ENCODE results near the gene MALSU1. TPM values are rescaled to one million over a fixed set of nuclear protein-coding genes. Genes with fewer than 3 reads are reported as not detected.

The MALSU1 gene
- total RNA-seq, 4 donors from 2014 or later = 43.0 to 86.7 (median 63.3) TPM

DNA sequence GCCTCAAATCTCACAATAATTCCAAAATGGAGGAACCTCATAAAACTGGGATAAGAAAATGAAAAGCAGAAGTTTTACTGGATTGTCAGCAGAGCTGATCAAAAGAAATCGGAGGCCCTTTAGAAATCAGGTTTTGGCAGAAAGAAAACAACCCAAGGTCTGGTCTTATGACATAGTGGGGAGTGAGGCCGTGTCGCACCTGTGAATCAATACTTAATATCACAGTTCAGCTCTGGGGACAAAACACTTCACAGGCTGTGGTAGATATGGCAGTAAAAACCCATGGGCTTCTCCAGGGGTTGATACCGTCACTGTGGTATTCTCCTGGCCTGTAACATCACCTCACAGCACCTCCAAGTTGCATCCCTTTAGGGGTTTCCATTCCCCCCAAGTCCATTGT lies 6.5 kb upstream of the MALSU1 start:
- WGBS, 2 donors (ENCODE audit: low coverage in 1 of 2) = 93% methylated on average over 2 to 4 of the region's 4 CpGs
- Histone ChIP-seq H3K4me3 (no peak overlapping the region), H3K27ac (no peak overlapping the region), H3K27me3 (peaks cover 26% of the 10 kb centered on the region), H3K36me3 (no peaks in the 10 kb centered on the region), H3K4me1 (no peaks in the 10 kb centered on the region), H3K9me3 (no peaks in the 10 kb centered on the region)
- no peak for ATAC-seq
- TF ChIP-seq POLR2AphosphoS5 (IDR thresholded peaks at IDR 0.05) (no peak), EP300 (IDR thresholded peaks at IDR 0.05) (no peak), POLR2A (IDR thresholded peaks at IDR 0.05) (no peak)
- TF ChIP-seq, protein P1, sequence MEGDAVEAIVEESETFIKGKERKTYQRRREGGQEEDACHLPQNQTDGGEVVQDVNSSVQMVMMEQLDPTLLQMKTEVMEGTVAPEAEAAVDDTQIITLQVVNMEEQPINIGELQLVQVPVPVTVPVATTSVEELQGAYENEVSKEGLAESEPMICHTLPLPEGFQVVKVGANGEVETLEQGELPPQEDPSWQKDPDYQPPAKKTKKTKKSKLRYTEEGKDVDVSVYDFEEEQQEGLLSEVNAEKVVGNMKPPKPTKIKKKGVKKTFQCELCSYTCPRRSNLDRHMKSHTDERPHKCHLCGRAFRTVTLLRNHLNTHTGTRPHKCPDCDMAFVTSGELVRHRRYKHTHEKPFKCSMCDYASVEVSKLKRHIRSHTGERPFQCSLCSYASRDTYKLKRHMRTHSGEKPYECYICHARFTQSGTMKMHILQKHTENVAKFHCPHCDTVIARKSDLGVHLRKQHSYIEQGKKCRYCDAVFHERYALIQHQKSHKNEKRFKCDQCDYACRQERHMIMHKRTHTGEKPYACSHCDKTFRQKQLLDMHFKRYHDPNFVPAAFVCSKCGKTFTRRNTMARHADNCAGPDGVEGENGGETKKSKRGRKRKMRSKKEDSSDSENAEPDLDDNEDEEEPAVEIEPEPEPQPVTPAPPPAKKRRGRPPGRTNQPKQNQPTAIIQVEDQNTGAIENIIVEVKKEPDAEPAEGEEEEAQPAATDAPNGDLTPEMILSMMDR (IDR thresholded peaks at IDR 0.05) = no peak

GRCh38 chr7:23293500-23294073 lies 5.6 kb upstream of the MALSU1 start:
- no peak overlapping the region for H3K4me3 ChIP-seq
- 75 to 92% methylated on average over 1 to 2 of the region's 12 CpGs for WGBS, 2 donors (ENCODE audit: low coverage in 1 of 2)
- no peak for TF ChIP-seq POLR2A (IDR thresholded peaks at IDR 0.05)
- TF ChIP-seq EP300 (IDR thresholded peaks at IDR 0.05) = no peak
- no peak for TF ChIP-seq POLR2AphosphoS5 (IDR thresholded peaks at IDR 0.05)
- TF ChIP-seq, protein P1 (IDR thresholded peaks at IDR 0.05) = no peak

DNA sequence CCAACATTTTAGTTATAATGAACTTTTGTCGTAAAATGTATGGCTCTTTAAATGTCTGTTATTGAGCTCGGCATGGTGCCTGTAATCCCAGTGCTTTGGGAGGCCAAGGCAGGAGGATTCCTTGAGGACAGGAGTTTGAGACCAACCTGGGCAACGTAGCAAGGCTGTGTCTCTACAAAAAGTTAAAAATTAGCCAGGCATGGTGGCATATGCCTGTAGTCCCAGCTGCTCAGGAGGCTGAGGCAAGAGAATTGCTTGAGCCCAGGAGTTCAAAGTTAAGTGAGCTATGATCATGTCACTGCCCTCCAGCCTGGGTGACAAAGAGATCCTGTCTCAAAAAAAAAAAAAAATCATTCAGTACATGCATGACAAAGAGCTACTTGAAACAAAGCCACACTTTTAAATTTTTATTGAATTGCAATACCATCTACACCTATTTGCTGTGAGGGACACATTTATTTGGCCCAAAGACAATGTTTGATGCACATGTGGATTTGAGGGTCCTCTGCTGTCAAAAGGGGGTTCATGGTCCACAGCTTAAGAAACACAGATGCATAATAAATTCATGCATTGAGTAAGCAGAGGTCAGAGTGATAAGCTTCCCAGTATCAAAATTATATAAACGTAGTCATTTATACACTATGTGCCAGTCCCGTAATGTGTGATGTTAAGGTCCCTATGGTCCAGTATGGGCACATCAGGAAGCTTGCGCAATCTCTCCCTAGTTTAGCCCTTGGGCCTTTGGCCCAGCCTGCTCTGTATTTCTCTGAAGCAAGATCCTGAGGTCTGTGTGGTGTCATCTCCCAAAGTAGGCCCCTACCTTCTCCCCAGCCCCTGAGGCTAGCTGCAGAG lies 4.4 kb upstream of the MALSU1 start:
- TF ChIP-seq, protein P1 (IDR thresholded peaks at IDR 0.05) = no peak
- TF ChIP-seq POLR2AphosphoS5 (IDR thresholded peaks at IDR 0.05) (no peak), POLR2A (IDR thresholded peaks at IDR 0.05) (no peak), EP300 (IDR thresholded peaks at IDR 0.05) (no peak)
- ATAC-seq = no peak
- Histone ChIP-seq H3K27ac (no peak overlapping the region), H3K9me3 (no peaks in the 10 kb centered on the region), H3K36me3 (no peaks in the 10 kb centered on the region), H3K4me3 (no peak overlapping the region), H3K27me3 (peaks cover 26% of the 10 kb centered on the region), H3K4me1 (peaks cover 0 to 14% (median 4%) of the 10 kb centered on the region in 3 donors)
- WGBS, 2 donors (ENCODE audit: low coverage in 1 of 2) = 71 to 76% methylated on average over 5 to 6 of the region's 6 CpGs

More at GRCh38 chr7:23293500-23294073, 5.6 kb upstream of the MALSU1 start:
- Histone ChIP-seq H3K27ac (no peak overlapping the region), H3K4me1 (peaks cover 0 to 9% (median 2%) of the 10 kb centered on the region in 3 donors), H3K27me3 (peaks cover 26% of the 10 kb centered on the region), H3K36me3 (no peaks in the 10 kb centered on the region), H3K9me3 (no peaks in the 10 kb centered on the region)
- ATAC-seq = no peak

GRCh38 chr7:23295401-23295697 lies 3.8 kb upstream of the MALSU1 start:
- no peak for ATAC-seq
- TF ChIP-seq, protein P1 (IDR thresholded peaks at IDR 0.05) = no peak
- TF ChIP-seq POLR2A (IDR thresholded peaks at IDR 0.05) (no peak), POLR2AphosphoS5 (IDR thresholded peaks at IDR 0.05) (no peak), EP300 (IDR thresholded peaks at IDR 0.05) (no peak)
- Histone ChIP-seq H3K36me3 (no peaks in the 10 kb centered on the region), H3K9me3 (no peaks in the 10 kb centered on the region), H3K27ac (no peak overlapping the region), H3K4me1 (peaks cover 3 to 19% (median 8%) of the 10 kb centered on the region in 3 donors), H3K4me3 (no peak overlapping the region), H3K27me3 (peaks cover 26% of the 10 kb centered on the region)

Measured in gastroesophageal sphincter (tissue), 4 donors.